ENCODE data around the gene C2orf68. TPM values are rescaled to one million over a fixed set of nuclear protein-coding genes. Genes with fewer than 3 reads are reported as not detected.

C2orf68 gene
- total and polyA plus RNA-seq, 9 of the 15 experiments (the other 6 are each of a cell fraction or from before 2014, with no cell fraction given) = 22.1 to 50.0 (median 31.8) TPM

DNA sequence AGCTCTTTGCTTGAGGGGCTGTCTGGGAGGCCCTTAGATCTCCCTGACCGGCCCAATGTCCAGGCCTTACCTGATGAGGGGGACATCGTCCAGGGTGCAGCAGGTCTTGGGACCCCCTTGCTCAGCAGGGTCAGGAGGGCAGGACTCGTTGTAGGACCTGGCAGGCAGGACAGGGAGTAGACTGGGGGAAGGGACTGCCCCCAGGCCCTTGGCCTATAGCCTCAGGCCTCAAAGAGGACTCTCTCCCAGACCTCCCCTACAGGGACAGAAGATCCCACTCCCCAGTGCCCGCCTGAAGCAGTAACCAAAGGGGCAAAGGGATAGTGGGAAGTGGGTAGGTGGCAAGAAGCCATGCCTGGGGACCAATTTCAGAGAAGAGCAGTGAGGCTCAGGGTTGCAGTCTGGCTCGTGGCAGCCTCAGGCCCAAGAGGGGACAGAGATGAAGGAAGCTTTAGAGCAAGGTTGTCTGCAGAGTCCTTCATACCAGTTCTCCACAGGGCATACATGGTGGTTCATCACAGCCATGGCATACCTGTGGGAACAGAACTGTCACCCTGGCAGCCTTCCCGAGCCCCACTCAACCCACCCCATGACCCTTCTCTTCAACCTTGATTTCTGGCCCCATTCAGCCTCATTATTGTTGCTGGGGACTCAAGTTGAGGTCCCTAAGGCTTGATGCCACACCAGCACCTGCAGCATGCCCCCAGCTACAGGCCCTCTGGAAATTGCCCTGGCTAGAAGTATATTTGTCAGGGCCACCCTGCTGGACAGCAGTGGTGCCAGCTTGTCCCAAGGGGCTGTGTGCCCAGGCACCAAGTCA lies 10.7 kb downstream of the C2orf68 start:
- H3K9ac ChIP-seq (ENCODE audit: insufficient read depth in 1 of 2, low read depth in 2 of 2, low read length in 2 of 2) = peak overlapping the region in 1 of 2 experiments; percentile 96; a peak in 2 of 4 replicates

More for the DNA sequence above, 10.7 kb downstream of the C2orf68 start:
- in situ Hi-C loops (cut with MboI) = no loop called here
- CTCF ChIA-PET (ENCODE audit: low intra/inter-chr PET ratio) = interaction anchor here (0.6 kb wide), 1 partner anchor 535 kb away, joined by 3 read pairs; no protein-coding TSS in a partner anchor
- peak overlapping the region; percentile 79; the same call in 1 of the 2 replicates for H3K4me3 ChIP-seq
- H4K20me1 ChIP-seq (replicated peaks; ENCODE audit: control insufficient read depth, insufficient read depth, low read length) = no peaks in the 10 kb centered on the region
- no TSS peak for BruUV-seq (replicated peaks)
- ATAC-seq (no peak), FAIRE-seq (no peak), DNase-seq (ENCODE audit: extremely low read depth in 1 of 4, low spot score in 3 of 4) (no peak)
- H3K9me3 ChIP-seq (replicated peaks; ENCODE audit: control insufficient read depth, insufficient read depth, low read depth, low read length) = no peaks in the 10 kb centered on the region
- H3K27me3 ChIP-seq (ENCODE audit: control insufficient read depth in 2 of 2, insufficient read depth in 2 of 2, low read length in 2 of 2) = no peaks in the 10 kb centered on the region
- 68% methylated on average over 6 of the region's 6 CpGs for WGBS (ENCODE audit: insufficient coverage, low coverage, missing lambda C conversion rate)
- H3K9me1 ChIP-seq (ENCODE audit: control insufficient read depth, insufficient read depth, low read length) = no peaks in the 10 kb centered on the region
- intact Hi-C loops (cut with micrococcal nuclease) = loop anchor here (5.0 kb wide), 1 partner anchor 179 kb away; no protein-coding TSS in a partner anchor
- POLR2A ChIA-PET = interaction anchor here (0.6 to 4.5 kb wide), 8 partner anchors 9 to 835 kb away, joined by 3 to 25 read pairs (median 5); partner anchors contain the start of genes C2orf68, MAT2A and VAMP8
- peaks cover 43% of the 10 kb centered on the region for H3K79me2 ChIP-seq (ENCODE audit: control insufficient read depth, insufficient read depth, low read length)
- peak overlapping the region; percentile 100; the same call in 1 of the 2 replicates for H3K4me2 ChIP-seq (ENCODE audit: insufficient read depth, low read length)
- TF ChIP-seq TCFL5 (CRISPR knock-in tag; conservative IDR thresholded peaks at IDR 0.05) (no peak), L3MBTL2 (IDR thresholded peaks at IDR 0.05) (no peak), ZBED1 (IDR thresholded peaks at IDR 0.05) (no peak), ZNF436 (CRISPR knock-in tag; IDR thresholded peaks at IDR 0.05) (no peak), MIER1 (IDR thresholded peaks at IDR 0.05; ENCODE audit: low read depth) (no peak), ZNF121 (CRISPR knock-in tag; conservative IDR thresholded peaks at IDR 0.05) (no peak), EP400 (IDR thresholded peaks at IDR 0.05) (no peak)
- TF ChIP-seq, protein P1, sequence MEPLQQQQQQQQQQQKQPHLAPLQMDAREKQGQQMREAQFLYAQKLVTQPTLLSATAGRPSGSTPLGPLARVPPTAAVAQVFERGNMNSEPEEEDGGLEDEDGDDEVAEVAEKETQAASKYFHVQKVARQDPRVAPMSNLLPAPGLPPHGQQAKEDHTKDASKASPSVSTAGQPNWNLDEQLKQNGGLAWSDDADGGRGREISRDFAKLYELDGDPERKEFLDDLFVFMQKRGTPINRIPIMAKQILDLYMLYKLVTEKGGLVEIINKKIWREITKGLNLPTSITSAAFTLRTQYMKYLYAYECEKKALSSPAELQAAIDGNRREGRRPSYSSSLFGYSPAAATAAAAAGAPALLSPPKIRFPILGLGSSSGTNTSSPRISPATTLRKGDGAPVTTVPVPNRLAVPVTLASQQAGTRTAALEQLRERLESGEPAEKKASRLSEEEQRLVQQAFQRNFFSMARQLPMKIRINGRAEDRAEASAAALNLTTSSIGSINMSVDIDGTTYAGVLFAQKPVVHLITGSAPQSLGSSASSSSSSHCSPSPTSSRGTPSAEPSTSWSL (CRISPR knock-in tag; IDR thresholded peaks at IDR 0.05; ENCODE audit: borderline replicate concordance) = no peak
- peaks cover 42% of the 10 kb centered on the region; the same call in 2 of the 3 replicates for H3K36me3 ChIP-seq (ENCODE audit: control insufficient read depth, insufficient read depth, low read length)
- H3K27ac ChIP-seq (ENCODE audit: extremely low read depth, low read depth, low read length) = no peak overlapping the region
- H2AFZ ChIP-seq (ENCODE audit: low read depth, low read length) = no peak overlapping the region
- peaks cover 15 to 41% of the 10 kb centered on the region in 2 experiments; a peak in 4 of 5 replicates for H3K4me1 ChIP-seq (replicated peaks in 1 of 2; ENCODE audit: control insufficient read depth in 2 of 2, insufficient read depth in 2 of 2, low read length in 2 of 2)
